HG03196 (cell line): ENCODE data around the gene TLL1.

Experiments
- ATAC-seq: cut with Tn5 transposase; IDR thresholded peaks from one replicate; pipeline ENCODE4 v1.9.1; 2021; ENCODE audit not compliant: unreplicated experiment

TLL1 gene

DNA sequence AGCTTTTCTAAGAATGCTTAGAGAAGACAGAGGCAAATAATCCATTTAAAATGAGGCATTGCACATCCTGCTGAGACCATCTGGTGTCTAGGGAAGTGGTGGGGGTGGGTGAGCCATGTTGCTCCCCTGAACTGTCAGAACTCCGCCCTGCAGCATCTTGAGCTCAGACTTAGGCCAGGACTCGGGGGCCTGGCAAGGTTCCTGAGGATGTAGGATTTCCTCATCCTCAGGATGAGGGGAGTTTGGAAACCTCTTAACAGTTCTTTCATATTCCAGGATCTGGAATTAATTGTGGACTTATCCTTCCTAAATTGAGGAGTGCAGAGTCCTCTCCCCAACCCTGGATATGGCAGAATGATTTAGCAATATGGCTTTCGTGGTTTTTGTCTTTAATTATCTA, 6.6 kb downstream of the TLL1 start:
- no peak for ATAC-seq

DNA sequence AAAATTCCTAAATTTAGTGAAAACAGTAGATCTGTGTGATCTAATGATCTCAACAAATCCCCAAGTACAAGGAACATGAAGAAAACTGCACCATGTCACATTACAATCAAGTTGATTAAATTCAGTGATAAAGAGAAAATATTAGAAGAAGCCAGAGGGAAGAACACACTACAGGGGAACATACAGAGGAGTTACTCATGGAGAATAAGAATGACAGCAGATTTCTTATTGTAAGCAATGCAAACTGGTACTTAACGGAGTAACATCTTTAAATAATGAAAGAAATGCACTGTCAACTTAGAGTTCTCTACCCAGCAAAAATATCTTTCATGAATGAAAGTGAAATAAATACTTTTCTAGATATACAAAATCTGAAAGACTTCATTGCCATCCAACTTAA, 21.1 kb downstream of the TLL1 start:
- ATAC-seq, result no peak

DNA sequence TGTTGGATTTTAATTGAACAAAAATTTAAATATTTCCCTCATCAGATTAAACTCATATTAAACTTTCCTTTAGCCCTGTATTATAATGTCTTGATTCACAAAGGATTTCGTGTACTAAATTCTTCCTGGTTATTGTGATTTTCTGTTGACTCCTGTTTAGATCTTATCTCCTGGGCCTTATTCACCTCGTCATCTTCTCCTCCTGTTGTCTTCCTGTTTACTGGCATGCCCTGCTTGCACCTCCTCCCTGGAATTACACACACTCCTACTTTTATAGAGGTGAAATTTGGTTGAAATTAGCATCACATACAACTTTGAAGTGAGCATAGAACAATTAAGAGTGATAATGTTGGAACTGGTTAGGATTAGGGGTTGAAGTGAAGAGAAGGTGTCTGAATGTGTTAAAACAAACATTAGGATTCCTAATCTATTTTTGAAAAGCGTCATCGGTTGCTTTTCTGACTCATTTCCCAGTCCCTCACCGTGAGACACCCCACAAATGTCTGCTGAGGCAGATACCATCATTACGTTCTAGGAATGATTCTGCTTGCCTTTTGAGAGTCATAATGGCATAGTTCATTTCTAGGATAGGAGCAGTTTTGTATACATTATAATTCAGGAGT, 32.5 kb downstream of the TLL1 start:
- no peak for ATAC-seq

DNA sequence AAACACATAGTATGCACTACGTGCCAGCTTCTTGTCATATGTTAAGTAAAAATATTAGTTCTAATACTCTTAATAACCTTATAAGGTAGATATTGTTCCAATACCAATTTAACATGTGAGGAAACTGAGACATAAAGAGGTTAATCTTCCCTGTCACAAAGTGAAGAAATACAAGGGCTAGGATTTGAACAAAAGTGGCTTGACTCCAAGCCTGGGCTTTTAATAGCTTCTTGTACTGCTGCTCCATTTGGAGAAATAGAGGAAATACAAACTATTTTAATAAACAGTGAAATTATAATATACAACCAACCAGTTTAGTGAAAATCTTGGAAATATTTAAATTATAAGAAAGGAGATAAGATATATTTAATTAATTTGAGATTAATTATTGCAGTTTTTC, 33.2 kb downstream of the TLL1 start:
- no peak for ATAC-seq

DNA sequence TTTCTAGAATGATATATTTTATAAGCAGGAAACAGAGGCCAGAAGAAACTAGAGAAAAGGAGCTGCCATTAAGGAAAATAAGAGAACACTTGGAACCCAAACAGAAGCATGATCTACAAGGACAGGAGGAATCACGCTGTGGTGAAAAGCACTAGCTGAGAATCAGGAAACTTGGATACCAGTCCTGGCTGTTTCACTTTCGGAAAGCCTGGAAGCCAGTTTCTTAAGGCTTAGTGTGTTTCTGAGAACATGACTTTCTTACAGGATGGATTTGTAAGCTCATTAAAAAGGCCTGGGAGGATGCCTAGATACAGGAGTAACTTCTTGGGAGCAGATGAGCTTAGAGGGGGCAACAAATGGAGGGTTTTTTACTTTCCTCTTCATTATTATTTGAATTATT, 36.9 kb downstream of the TLL1 start:
- no peak for ATAC-seq

DNA sequence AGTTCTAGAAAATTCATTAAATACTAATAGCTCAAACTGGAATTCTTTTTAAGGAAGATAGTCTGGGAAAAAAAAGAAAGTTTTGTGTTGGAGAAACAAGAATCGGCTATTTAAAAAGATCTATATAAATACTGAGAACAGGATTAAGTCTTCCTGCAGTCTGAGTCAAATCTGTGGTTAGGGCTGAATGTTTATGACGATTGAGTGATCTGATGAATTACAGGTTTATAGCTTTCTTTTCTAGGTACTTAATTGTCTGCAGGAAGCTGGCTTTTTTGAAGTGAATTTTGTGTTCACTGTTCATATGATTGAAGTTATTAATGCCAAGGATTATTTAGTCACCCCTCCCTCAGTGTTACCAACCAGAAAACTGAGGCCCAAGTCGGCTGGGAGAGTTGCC, 42.2 kb downstream of the TLL1 start:
- ATAC-seq, result no peak

DNA sequence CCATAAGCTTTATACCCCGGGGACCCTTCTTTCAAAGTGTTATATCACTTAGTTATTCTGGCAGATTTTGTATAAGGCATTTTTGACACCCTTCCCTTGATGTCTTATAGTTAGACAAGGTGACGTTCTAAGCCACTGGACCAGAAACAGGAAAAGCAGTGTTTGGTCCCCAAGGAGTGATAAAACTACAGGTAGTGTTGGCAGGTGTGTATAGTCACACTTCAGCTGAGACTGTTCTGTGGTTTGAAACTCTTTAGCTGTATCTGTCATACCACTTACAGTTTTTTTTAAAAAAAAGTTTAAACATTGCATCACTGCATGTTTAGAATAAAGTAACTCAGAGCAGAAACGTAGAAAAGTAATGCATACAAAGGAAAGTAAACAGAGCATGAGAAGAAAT, 48.5 kb downstream of the TLL1 start:
- no peak for ATAC-seq

DNA sequence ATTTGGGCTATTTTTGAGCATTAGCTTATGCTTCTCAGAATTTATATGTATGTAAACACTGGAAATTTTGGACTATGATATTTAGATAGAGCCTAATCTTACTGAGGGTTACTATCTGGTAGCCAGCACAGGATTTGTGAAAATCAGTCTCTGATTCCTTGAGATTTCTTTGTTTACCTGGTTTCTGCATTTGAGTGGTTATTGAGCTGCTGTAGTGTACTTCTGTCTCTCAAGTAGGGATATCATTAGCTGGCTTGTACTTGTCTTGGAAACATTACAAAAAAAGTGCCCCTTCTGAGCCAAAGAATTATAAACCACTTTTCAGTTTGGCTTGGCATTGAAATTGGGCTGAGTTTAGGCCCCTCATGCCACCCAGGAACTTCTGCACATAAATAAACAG, 49.7 kb downstream of the TLL1 start:
- ATAC-seq, result no peak

DNA sequence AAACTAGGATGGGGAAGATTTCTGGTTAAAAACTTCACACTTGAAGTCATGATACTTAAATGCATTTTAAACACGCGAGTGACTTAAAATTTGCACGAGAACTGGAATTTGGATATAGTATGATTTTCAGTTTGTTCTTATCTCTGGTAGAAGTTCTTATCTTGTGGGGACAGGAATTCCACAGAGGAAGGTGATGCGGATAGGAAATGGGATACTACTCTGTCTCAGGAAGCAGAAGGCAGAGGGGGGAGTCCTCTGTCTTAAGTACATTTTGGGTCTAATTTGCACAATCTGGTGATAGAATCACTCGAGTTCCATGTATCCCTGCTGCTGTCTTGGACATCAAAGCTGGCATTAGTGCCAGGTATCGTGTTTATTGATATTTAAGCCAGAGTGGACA, 53.3 kb downstream of the TLL1 start:
- no peak for ATAC-seq

DNA sequence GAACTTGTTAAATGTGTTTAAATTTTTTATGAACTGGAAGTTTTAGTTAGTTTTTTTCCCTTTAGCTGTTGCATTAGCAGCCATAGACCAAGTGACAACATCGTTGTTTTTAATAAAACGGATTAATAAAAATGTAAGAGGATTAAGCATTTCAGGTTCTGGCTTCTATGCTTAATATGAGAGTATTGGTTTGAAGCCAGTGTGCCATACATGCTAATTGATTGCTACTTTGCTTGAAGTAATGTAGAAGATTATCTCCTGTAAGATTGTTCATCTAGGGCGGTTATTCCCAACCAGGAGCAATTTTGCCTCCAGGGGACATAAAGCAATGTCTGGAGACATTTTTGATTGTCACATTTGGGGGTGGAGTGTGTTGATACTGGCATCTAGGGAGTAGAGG, 54.3 kb downstream of the TLL1 start:
- no peak for ATAC-seq

DNA sequence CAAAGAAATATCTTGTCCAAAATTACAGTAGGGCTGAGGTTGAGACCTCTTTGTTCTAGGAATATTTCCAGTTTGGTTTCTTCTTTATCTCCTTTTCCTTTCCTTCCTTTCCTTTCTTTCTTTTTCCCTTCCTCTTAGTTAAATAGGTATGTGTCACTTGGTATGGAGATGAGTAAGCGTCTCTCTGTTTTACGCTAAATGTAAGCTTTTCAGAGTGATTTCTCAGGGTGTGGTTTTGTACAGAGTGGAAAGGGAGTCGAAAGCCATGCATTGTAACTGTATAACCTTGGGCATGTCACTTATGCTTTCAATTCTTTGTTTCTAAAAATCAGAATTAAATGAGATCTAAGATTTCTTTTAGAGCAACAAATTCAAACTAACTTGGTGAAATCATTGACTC, 54.8 kb downstream of the TLL1 start:
- ATAC-seq, result no peak

DNA sequence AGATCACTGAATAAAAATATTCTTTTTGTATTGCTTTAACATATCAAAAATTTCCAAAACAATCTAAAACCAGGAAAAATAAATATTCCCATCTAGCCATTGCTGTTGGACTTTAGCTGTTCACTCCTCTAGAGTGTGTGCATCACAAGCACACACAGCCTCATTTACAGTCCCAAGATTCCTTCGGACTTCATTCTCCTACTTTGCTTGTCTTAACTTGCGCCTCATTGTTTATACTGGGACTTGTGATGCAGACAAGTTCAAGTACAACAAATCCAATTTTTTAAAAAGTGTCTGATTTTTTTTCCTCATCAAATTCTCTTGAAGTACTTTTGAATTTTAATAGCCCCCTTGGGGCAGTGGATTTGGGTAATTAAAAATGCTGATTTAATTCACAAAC, 55.6 kb downstream of the TLL1 start:
- ATAC-seq, result no peak

DNA sequence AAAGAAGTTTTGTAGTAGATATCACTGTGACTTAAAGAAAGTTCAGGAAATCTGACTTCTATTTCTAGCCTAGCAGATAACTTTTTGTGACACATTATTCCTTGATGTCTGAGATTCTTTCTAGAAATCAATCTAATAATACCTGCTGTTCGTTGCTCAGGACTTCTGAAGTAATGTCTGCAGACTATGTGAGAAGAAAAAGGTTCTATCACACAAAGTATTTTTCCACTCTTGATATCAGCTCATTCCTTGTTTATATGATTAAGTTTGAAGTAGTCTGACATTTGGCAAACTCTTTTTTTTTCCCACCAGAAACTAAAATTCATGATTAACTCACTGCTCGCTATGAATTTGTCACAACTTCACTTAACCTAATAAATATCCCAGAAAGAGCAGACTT, 56.6 kb downstream of the TLL1 start:
- no peak for ATAC-seq

DNA sequence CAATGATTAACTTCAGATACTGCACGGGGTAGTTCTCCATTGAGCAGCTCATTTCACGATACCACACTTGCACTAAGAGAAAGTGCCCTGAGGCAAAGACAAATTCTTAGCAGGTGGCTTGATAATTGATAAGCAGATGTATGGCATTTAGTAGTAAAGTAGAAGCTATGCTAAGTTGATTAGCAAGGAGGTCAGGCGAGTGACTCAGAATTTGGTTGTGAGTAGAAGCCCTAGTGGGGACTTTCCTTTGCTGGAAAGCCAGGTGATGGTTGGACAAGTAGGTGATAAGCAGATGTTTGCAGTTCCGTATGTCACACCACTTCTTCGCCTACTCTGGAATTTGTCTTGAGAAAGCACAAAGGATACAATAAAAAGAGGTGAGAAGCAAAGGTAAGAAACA, 58.7 kb downstream of the TLL1 start:
- ATAC-seq, result no peak

DNA sequence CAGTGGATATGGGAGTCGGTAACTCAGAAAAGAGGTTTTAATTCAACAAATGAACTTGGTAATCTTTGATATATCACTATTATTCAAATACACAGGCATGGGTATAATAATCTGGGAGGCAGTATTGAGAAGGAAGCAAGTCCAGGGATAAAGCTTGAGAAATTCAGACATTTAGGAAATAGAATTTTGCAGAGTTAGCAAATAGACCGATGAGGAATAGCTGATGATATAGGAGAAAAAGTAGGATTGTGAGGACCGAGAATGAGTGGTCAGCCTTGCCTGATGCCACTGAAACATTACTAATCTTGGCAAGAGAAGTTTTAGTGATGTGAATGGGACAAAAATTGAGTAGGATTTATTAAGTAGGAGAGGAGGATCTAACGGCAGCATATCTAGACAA, 71.9 kb downstream of the TLL1 start:
- ATAC-seq, result no peak

DNA sequence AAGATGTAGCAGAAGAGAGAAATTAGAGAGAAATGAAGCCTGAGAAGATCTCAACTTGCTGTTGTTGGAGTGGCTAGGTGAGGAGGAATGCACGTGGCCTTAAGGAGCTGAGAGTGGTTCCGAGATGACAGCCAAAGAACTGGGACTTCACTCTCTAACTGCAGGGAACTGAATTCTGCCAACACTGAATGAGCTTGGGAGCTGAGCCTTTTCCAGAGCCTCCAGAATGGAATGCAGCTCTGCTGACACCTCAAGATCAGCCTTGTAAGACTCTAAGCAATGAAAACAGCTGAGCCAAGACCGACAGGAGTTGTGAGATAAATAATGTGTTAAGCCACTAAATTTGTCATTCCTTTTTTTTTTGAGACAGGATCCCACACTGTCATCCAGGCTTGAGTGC, 73.0 kb downstream of the TLL1 start:
- no peak for ATAC-seq

DNA sequence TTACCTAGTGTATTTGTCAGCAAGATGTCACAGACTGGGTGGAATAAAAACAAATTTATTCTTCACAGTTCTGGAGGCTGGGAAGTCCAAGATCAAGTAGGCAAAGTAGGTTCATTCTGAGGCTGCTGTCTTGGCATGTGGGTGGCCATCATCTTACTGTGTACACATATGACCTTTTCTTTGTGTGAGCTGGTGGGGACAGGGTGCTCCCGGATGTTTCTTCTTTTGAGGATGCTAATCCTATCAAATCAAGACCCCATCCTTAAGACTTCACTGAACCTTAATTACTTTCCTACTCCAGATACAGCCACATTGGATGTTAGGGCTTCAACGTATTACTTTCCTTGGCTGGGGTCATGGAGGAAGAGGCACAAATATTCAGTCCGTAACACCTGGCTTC, 74.0 kb downstream of the TLL1 start:
- no peak for ATAC-seq

DNA sequence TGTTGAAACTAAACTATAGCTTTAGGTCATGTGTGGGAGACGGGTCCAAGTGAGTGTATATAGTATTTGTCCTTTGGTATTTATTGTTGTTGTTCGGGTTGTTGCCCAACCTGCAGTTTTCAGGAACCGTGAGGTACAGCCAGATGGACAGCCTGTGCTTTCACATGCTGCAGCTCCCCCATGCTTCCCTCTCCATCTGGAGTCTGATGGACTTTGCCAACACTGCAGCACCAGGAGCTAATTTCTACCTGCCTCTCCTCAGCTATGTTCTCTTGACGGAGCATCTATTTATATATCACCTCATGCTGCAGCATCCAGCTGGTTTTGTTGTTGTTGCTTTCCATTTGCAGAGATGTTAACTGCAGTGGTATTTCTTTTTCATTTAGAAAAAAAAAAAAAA, 80.1 kb downstream of the TLL1 start:
- ATAC-seq, result no peak

DNA sequence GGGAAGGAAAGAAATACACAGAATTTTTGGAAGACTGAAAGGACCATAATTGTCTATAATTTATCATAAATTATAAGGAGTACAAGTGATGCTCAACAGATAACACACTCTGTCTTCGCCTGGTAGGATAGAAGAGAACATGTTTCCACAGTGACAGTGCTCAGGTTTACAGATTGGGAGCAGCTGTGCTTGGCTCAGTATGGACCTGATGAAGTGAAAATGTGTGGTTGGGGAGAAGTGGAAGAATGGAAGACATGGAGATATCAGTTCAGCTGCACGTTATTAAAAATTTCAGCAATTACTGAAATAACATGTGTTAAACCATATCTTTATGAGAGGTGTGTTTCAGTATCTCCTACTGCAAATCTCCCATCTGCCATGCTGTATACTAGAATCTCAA, 90.6 kb downstream of the TLL1 start:
- ATAC-seq, result no peak

DNA sequence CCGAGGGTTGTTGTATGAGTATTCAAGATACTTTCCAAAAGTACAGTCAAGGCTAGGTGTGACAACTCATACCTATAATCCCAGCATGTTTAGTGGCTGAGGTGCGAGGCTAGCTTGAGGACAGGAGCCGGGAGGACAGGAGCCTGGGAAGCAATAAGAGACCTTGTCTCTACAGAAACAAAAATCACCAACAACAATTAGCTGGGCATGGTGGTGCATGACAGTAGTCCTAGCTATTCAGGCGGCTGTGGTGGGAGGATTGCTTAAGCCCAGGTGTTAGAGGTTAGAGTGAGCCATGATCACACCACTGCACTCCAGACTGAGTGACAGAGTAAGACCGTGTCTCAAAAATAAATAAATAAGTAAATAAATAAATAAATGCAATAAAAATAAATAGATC, 91.6 kb downstream of the TLL1 start:
- no peak for ATAC-seq

DNA sequence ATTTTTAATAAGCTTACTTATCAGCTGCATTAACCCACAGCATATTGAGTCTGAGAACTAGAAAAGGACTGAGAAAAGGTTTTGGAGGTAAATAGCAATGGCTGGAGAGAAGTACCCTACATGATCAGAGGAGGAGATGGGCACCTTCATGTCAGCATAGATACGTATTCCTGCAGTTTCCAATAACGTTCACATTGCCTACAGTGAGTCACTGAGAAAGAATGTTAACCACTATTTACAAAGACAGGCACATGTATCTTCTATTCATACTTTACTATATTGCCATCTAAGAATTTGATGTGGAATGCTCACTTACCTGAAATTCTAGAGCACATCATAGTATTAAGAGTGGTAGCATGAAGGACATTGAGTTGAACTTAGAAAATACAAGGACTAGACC, 92.5 kb downstream of the TLL1 start:
- ATAC-seq, result no peak

DNA sequence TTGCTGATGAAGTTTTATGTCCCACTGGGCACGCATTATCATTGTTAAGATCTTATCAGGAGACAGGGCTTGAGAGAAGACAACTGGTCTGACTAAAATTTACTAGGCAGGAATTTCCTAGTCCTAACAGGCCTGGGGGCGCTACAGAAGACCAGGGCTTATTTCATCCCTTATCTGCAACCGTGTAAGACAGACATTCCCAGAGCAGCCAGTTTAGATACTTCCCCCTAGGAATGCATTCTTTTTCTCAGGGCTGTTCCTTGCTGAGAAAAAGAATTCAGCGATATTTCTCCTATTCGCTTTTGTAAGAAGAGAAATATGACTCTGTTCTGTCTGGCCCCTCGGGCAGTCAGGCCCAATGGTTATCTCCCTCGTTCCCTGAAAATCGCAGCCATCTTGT, 93.8 kb downstream of the TLL1 start:
- no peak for ATAC-seq

DNA sequence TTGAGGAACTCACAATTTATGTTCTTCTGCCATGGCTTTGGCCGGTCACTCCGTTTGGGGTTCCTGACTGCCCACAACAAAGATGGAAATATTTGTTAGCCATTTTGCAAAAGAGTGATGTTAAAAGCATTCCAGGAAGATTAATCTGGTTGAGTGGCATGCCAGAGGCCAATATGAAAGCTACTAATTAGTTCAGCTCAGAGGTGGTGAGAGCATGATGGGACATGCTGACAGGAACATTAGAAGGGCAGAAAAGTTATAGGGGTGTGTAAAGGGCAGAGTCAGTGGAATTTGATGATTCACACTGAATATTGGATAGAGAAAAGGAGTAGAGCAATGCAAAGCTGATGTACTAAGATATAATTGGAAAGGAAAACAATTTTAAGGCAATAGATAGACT, 94.4 kb downstream of the TLL1 start:
- ATAC-seq, result no peak
